Hematopoietic multipotent progenitor cell (in vitro differentiated cells): ENCODE results near the gene ERVMER34-1. TPM values are rescaled to one million over a fixed set of nuclear protein-coding genes. Genes with fewer than 3 reads are reported as not detected.

Experiments
- small RNA-seq: library from RNA; depleted of rRNA; stranded (forward); fragments of <200 nt; gene quantifications from one replicate; pipeline ENCODE3, GENCODE V24; 2012
- total RNA-seq: library from RNA; depleted of rRNA; stranded (reverse); fragments of >200 nt; gene quantifications from one replicate; pipeline ENCODE4 v1.2.3, GENCODE V29; 2012

Gene ERVMER34-1
- total RNA-seq, 1 donor = under 0.01 TPM

Small RNA genes within 50 kb of the gene (small RNA-seq; reads per million reads assigned to genes)
- gene MIR4449 (25.5 reads per million, percentile 95 among the genes with 10 or more reads in this experiment), gene RF00019 (not detected), gene RF00568 (not detected), gene SNORA26 (229 reads per million, percentile 98 among the genes with 10 or more reads in this experiment)

Other genes starting within 250 kb of the ERVMER34-1 start
- 5.7 TPM for gene USP46, start 92.1 kb downstream of the ERVMER34-1 start, total RNA-seq
- gene RASL11B, start 110.9 kb upstream of the ERVMER34-1 start, total RNA-seq = under 0.01 TPM